ENCODE results near the gene STK4.

STK4 gene

DNA sequence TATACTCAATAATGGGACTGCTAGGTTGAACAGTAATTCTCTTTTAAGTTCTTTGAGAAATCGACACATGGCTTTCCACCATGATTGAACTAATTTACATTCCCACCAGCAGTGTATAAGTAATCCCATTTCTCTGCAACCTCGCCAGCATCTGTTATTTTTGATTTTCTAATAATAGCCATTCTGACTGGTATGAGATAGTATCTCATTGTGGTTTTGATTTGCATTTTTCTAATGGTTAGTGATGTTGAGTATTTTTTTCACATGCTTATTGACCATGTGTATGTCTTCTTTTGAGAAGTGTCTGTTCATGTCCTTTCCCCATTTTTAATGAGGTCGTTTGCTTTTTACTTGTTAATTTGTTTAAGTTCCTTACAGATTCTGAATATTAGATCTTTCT is 66.5 kb downstream of the STK4 start:
- no peak for DNase-seq

DNA sequence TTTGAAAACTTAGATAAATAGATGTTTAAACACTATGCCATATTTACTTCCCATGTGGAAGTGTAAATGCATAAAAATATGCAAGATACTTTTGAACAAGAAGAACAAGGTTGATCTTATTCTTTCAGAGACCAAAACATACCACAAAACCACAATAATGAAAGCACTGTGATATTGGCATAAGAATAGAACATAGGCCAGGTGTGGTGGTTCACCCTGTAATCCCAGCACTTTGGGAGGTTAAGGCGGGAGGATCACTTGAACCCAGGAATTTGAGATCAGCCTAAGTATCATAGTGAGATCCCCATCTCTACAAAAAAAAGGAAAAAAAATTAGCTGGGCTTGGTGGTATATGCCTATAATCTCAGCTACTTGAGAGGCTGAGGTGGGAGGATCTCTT is 68.1 kb downstream of the STK4 start:
- DNase-seq, result no peak

DNA sequence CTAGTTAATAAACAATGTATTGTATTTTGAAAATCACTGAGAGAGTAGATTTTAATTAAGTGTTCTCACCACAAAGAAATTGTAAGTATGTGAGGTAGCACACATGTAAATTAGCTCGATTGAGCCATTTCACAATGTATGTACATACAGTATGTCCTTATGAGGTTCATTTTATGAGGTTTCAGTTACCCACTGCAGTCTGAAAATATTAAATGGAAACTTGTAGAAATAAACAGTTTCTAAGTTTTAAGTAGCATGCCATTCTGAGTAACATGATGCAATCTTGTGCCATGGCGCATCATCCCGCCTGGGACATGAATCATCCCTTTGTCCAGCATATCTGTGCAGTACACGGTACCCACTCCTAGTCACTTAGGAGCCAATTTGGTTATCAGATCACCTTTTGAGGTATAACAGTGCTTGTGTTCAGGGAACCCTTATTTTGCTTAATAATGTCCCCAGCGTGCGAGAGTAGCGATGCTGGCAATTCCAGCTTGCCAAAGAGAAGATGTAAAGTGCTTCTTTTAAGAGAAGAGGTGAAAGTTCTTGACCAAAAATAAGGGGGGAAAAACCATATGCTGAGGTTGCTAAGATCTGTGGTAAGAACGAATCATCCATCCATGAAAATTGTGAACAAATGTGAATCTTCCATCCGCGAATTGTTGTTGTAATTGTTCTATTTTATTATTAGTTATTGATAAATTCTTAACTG is 69.9 kb downstream of the STK4 start:
- no peak for DNase-seq

DNA sequence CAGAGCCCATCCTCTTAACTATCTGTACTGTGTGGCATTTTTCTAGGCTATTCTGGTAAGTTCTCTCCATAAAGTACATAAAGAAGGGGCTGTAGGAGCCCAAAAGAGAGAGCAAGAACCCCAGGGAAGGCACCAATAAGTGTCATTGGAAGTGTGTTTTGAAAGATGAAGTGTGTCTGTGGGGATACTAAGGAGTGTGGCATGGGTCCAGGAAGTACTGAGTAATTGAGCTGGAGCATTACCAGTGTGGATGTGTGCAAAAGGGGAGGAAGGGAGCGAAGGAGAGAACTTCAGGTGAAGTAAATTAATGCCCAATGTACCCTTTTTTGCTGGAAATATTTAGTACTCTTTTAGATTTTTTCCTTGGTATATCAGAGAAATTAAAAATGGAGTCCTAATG is 70.7 kb downstream of the STK4 start:
- no peak for DNase-seq

DNA sequence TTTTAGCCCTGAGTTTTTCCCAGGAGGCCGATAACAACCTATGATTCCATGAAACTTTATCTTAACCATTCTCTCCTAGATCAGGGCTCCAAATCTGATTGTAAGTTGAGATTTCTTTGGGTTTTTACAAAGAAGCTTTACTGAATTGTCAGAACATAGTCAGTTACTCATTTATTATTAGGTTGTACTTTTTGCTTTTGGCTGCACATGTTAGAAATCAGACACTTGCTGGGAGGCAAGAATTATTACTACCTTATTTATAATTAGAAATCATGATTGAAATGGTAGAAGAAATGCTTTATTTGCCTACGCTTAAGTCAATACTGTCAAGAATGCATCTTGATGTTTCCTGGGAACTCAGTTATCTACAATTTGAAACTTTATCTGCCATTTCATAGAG is 71.3 kb downstream of the STK4 start:
- DNase-seq, result no peak

DNA sequence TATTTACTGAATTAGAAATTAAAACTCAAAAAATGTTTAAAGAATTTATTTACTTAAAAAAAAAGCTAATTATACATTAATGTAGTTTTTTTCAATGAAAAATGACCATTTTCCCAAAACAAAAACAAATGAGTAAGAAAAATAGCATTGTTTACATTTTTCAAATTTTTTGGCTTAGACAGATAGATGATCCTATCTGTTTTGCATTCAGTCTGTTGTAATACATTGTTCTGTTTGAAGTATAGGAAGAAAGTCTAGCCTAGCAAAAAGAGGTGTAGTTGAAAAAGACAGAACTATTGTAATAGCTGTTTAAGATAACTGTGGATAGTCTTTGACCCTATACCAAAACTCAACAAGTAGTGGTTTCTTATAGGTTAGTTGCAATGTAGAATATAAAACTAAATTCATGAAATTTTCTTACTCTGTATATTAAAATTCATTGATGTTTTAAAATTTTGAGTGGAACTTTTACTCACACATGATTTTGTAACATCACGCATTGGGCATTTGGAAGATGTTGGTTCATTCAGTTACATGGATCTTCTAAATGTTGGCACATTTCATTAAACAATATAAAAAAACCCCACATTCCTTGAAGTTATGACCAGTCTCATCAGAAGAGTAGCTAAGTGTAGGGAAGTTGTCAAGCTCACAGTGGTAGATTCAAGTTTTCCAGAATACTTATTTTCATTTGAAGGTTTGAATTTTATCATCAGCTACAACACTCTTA is 72.6 kb downstream of the STK4 start:
- DNase-seq, result no peak

DNA sequence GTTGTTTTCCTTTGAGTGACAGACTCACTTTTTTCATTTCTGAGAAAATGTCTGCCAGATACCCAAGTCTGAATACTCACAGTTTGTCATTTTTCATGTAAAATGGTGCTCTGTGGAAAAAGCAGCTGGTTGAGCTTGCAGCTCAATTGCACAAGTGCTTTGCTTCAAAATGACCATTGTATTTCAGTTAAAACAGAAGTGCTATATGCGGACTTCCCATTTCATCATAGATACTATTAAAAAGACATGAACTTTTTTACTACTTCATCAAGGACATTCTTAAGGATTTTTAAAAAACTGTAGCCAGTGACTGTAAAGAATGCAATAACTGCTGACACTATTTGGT is 73.1 kb downstream of the STK4 start:
- no peak for DNase-seq

DNA sequence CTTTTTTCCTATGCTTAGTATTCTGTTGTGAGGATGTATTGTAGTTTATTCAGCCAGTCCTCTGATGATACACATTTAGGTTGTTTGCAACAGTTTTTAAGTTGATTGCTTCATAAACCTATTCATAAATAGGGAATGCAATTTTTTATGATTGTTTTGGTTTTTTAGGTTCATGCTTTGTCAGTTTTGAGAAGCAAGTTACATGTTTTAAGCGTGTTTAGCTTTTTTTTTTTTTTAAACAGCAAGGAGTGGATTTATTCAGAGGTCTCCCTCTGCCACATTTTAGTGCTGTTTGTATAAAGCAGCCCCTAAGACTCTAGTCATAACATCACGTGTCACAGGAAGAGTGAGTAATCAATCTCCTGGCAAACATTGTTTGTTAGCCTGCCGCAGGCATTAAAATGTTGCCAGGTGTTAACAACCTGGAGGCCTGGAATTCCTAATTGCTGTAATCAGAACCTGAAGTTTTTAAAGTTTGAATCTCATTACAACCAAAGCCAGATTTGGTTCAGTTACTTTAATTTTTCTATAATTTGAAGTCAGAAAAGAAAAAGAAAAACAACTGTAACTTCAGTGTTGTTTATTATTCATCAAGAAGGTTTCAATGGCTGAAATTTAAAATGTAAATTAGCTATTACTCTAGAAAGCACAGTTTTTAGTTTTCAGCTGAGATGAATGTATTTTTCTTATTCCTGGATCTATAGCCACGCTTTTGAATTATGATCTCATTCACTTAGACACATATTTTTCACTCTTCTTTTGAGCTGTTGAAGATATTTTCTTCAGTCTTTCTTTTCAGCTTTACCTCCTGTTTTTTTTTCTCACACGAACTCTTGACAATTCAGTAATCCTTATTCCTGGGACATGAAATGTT is 75.4 kb downstream of the STK4 start:
- DNase-seq, result no peak

DNA sequence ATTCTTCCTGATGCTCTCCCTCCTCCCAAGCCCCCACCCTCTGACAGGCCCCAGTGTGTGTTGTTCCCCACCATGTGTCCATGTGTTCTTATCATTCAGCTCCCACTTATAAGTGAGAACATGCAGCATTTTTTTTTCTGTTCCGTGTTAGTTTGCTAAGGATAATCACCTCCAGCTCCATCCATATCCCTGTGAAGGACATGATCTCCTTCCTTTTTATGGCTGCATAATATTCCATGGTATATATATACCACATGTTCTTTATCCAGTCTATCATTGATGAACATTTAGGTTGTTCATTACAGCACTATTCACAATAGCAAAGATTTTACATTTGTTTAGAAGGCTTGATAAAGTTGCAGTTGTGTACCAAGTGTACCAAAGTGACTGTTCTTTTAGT is 76.7 kb downstream of the STK4 start:
- no peak for DNase-seq

DNA sequence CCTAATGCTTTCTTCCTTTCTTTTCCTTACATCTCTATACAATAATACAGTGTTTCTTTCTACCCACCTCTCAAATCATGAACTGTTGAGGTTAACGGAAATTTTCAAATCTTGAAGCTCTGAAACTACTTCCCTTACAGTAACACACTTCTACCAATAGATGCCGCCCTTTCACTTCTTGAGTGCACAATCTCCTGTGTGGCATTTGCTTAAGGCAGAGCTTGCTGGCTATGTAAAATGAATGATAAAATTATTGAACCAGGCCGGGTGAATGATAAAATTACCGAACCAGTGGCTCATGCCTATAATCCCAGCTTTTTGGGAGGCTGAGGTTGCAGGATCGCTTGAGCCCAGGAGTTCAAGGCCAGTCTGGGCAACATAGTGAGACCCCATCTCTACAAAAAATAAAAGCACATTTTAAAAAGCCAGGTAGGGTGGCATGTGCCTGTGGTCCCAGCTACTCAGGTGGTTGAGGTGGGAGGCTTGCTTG is 77.8 kb downstream of the STK4 start:
- DNase-seq, result peak; percentile 23

DNA sequence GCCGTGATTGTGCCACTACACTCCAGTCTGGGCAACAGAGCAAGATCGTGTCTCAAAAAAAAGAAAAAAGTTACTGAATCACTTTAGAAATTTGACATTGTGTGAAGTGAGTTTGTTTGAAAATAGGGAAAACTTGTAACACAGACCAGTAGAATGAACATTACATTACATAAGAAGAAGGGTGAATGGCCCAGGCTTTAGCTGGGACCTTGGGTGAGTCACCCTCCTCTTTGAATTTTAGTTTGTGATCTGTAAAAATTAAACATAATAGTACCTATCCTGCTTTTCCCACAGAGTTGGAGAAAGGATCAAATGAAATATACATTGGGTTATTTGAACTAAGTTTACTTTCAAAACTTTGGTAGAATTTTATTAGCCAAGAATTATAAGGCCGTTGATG is 78.3 kb downstream of the STK4 start:
- no peak for DNase-seq

DNA sequence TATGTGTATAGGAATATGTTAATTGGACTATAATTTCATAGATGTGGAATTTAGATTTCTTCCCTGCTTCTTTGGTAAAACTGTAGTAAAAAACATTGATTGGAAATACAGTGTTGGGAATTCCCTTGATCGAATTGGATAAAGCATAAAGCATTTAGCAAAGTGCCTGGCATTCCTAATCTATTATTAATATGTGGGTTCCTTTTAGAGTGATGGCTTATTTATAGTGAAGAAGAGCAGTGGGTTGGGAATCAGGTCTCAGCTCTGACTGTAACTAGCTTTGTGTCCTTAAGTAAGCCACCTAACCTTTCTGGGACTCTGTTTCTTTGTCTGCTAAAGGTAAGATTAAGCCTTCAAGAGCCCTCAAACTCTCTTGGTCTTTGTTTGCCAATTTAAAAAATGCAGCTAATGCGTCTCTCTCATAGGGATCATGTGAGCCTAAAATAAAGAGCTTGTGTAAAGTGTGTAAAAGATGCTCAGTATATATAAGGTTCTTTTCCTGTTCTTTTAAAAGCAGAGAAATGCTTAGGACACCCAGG is 81.3 kb downstream of the STK4 start:
- DNase-seq, result no peak

DNA sequence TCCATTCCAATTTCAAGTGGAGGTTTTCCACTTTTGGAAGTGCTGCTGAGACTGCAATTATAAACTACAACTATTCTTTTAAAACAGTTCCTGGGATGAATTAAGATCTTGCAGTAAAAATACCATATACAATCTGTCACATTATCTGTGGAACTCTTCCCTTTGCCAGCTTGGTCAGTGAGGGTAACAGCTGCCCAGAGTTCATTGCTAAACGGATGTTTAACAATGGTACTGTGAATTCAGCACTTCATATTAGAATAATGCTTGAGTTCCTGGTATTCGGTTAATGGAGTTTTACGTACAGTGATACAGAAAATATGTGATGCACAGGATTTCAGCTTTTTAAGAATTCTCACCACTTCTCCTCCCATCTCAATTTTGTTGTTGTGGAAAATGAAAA is 83.1 kb downstream of the STK4 start:
- DNase-seq, result no peak

DNA sequence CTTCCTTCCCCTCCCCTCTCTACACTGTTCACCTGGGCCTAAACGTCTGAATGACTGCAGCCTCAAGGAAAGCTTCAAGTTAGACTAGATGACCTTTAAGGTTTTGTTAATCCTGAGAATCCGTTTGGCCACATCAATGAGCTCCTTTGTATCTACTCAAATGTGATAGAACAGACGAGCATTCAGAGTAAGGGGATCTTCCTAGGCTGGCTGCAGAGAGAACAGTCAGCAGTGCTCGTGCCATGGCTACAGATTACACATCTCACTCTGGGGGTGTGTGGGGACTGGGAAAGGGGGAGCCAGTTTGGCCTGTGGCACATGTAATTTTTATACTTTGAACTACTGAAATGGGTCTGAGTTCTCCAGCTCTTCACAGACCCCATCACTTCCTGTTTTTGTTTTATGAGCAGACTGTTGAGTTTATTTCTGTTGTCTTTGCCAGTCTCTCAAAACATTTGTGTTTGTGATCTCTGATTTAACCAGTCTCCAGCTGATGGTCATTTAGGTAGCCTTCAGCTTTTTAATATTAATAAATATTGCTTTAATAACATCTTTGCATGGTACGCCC is 83.7 kb downstream of the STK4 start:
- no peak for DNase-seq

DNA sequence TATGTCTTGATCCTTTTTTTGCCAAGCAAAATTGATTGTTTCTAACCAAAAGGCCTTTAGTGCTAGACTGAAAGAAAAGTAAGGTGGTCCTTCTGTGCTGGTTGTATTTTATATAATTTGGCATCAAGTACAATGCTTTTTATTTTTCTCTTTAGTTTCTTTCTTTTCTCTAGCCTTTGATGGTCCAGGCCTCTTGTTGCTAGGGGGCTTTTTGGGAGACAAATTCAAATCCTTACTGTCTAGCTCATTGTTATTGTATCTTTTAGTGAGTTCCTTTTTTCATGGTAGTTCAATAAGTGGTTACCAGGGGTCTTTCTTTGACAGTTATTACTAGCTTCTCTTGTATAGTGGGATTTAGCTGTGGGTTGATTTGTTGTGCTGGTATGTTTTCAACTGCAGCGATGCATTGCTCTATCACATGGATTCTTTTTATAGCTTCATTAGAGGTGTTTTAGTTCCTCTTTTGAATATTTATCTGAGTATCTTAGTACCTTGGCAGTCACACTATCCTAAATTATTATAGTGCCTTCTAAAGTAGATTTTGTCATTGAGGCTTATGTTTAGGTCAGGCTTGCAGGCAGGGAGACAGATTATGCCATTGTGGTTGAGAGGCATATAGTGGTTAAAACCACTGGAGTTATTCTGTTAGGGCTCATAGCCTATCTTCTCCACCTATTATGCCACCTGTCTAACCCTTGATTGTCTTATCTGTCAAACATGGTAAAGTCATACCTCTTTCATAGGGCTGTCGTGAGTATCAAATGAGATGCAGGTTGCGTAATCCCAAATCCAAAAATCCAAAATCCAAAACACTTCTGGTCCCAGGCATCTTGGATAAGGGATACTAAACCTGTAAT is 85.1 kb downstream of the STK4 start:
- no peak for DNase-seq

DNA sequence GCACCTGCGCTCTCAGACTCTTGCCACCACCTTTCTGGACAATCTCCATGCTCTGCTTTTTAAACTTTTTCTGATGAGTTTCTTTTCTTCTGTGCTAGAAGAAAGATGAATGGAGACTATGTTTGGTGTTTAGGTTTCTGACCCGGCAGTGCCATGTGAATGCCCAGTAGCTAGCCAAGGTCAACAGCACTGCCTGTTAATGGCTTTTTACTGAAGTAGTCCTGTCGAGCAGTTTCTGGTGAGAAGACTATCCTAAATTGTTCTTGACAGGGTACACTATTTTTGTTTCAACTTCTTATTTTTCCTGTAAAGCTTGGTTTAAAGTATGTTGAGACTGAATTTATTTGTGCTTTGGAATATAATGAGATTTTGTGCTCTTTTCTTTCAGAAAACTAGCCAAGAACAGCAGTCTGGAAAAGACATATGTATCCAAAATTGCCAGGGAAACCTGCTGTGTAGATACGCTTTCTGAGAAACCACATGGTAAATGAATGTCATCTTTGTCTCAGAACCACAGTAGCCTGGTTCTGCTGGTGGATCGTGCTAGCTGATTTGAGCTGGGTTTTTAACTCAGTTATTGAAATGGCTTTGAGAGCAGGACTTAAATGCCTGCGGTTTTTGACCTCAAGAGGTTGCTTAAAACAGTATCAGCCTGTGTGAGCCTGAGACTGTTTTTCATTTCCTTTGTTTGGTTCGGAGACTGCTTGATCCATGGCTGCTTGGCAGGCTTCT is 86.6 kb downstream of the STK4 start:
- DNase-seq, result no peak

DNA sequence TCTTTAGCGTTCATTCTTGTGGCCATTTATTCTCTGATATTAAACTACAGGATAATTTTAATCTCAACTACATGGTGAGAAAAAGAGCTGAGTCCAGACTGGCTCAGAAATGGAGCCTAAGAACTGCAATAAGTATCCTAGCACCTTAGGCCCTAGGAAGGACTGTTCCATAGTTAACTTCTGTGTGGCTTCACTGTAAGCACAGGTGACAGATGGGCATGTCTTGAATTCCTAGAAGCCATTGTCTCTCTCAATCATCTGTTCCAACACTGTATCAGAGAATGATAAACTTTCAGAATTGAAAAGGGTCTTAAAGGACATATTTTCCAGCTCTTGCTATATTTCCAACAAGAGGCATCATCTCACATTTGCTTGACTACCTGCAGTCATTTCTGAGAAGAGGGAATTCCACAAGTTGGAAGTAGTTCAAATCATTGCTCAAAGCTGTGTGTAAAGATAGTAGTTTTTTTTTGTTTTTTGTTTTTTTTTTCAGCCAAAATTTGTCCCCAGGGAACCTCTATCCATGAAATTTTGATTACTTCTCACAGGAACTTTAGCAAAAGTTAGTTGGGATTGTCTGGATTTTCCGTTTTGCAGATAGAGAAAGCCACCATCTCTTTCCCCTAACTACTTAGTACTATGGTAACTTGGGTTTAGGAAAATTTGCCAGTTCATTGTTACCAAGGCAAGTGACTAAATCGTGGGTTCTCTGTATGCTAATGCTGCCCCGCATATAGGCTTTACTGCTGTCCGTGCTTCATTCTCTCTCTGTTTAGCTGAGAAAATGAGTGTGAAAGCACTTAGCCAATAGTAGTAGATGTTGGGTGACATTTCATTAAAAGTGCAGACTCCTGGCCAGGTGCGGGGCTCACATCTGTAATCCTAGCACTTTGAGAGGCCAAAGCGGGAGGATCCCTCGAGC is 87.4 kb downstream of the STK4 start:
- DNase-seq, result no peak

DNA sequence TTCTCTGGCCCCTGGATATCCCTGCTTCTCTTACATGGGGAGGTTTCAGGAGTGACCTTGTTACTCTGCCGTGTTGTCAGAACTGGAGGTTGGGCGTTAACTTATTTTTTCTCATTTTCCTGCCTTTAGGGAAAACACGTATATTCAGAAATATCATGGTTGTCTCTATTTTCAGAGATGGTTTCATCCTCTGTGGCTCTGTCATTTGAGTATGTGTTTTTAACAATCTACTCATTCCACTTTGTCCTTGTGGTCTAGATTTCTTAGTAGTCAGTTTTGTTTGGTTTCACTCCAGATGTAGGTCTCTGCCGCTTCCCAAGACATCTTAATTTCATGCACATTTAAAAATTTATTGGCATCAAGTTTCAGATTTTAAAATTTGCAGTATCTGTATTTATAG is 88.7 kb downstream of the STK4 start:
- no peak for DNase-seq

DNA sequence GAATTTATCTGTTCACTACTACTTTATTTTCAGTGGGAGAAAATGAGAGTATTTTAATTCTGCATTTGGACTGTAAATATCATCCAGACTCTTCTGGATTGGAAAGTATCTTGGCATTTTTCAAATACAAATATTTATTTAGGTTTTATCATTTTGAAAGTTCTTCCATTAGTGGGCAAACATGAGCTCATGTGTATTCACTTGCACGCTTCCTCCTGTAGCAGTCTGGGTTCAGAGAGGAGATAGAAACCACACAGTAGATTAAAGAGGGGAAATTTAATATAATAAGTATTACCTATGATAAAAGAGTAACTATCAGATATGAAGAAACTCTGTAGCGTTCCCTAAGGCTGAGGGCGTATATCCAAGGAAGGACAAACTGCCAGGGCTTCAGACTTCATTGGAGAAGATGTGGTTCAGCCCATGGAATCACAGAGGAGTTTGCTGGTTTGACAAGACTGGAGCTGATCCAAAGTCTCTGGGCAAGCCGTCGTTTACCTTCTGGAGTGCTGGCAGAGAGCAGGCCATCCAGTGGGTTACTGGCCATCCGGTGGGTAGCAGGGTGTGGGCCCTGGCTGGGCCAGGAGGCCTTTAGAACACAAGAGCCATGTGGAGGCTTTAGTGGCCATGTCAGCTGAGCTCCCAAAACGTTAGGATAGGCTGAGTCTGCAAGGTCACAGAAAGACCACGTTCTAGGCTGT is 90.3 kb downstream of the STK4 start:
- DNase-seq, result no peak
